Upper lobe of left lung (tissue), 4 donors: Measurements from ENCODE around the gene GRID1.

Experiments
- CTCF ChIP-seq, 6 experiments: fragments of 450-650 bp in 4 of 6; fragments of 200-600 bp in 2 of 6; sonication (generic) in 2 of 6; IDR thresholded peaks; one replicate each; pipeline ENCODE4 v1.5.1; 2016 to 2019; ENCODE audit warnings: antibody characterized with exemption in 6 of 6
- POLR2A ChIP-seq, 4 donors: fragments of 450-650 bp; IDR thresholded peaks; one replicate each; pipeline ENCODE4 v1.5.1; 2016 to 2017; ENCODE audit warnings: antibody characterized with exemption in 4 of 4, mild to moderate bottlenecking in 2 of 4
- POLR2AphosphoS5 ChIP-seq, 2 donors: sonication (generic); formaldehyde crosslinking; IDR thresholded peaks; one replicate each; pipeline ENCODE4 v1.5.1; 2017; ENCODE audit warnings: antibody characterized with exemption in 2 of 2

GRCh38 chr10:86159797-86160196 lies 206.8 kb downstream of the GRID1 start:
- TF ChIP-seq POLR2A (IDR thresholded peaks at IDR 0.05), result no peak
- no peak for TF ChIP-seq CTCF (IDR thresholded peaks at IDR 0.05)
- TF ChIP-seq POLR2AphosphoS5 (IDR thresholded peaks at IDR 0.05), result no peak
